Adipocyte (in vitro differentiated cells): ENCODE results near the gene OR51B2.
"Not testable (repeated sequence)": the region's sequence is repeated elsewhere in the genome, so short reads cannot be mapped to it uniquely, and the experiment has no call there.

ENCODE experiments used
- DNase-seq: peaks from one replicate; pipeline ENCODE4 v3.0.0-alpha.2; 2015; ENCODE audit warnings: low read depth
- H3K27me3 ChIP-seq: replicated peaks from 2 replicates; pipeline ENCODE4 v1.7.0; 2013; ENCODE audit warnings: mild to moderate bottlenecking, low read length, moderate library complexity; ENCODE audit not compliant: control insufficient read depth, insufficient read depth
- H3K36me3 ChIP-seq: 2 replicates; pipeline ENCODE4 v1.7.0; 2013; ENCODE audit warnings: low read length, mild to moderate bottlenecking, moderate library complexity; ENCODE audit not compliant: control insufficient read depth, insufficient read depth, severe bottlenecking
- H3K4me1 ChIP-seq: 2 replicates; pipeline ENCODE4 v1.7.0; 2013; ENCODE audit warnings: mild to moderate bottlenecking, low read length, moderate library complexity; ENCODE audit not compliant: control insufficient read depth, insufficient read depth
- H3K4me3 ChIP-seq: 2 replicates; pipeline ENCODE4 v1.7.0; 2013; ENCODE audit warnings: mild to moderate bottlenecking, low read length, moderate library complexity
- H3K9ac ChIP-seq: 2 replicates; pipeline ENCODE4 v1.7.0; 2013; ENCODE audit warnings: mild to moderate bottlenecking, low read length, moderate library complexity
- H3K9me3 ChIP-seq: 2 replicates; pipeline ENCODE4 v1.7.0; 2013; ENCODE audit warnings: mild to moderate bottlenecking, low read length, moderate library complexity; ENCODE audit not compliant: control insufficient read depth

Gene OR51B2

DNA sequence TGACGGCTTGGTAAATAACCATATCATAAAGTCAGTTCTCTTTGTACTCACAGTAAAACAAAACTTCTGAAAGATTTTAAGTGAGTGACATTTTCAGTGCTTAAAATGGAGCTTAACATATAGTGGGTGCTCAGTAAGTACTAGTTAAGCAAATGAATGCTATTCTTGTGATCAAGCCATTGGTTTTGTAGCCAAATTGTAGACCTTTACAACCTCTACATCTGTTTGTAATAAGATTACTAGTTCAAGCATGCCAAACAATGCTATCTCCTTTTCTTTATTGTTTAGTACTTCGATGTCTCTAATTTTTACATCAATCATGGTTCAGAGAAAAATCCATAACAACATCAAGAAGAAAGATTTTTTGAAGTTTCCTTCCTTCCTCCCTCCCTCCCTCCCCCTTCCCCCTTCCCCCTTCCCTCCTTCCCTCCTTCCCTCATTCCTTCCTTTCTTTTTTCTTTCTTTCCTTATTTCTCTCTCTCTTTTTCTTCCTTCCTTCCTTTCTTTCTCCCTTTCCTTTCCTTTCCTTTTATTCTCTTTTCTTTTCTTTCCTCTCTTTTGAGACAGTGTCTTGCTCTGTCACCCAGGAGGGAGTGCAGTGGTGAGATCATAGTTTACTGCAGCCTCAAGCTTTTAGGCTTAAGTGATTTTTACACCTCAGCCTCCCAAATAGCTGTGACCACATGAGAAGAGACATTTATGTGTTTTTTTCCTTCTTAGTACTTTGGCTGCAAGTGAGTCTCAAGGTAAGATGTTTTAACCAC lies 16.7 kb downstream of the OR51B2 start:
- Histone ChIP-seq H3K4me3 (no peak overlapping the region), H3K9me3 (no peaks in the 10 kb centered on the region)
- DNase-seq, result no peak

DNA sequence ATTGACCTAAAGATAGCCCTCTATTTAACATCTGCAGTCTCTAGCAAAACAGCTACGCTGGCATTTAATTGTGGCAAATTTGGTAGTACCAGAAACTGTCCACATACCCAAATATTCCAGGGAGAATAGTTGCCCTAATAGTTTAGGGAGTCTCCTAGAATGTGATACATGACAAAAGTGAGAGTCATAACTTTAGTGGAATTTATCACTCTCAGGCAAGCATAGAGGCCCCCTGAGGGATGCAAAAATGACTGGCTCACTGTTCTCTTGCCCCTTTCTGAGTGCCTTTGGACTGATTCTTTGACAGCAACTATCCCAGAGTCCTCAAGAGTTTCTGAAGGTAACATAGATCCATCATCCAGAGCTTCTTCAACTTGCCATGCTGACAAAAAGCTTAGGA lies 20.1 kb downstream of the OR51B2 start:
- peak; percentile 40 for DNase-seq
- Histone ChIP-seq H3K36me3 (no peaks in the 10 kb centered on the region), H3K9me3 (no peaks in the 10 kb centered on the region), H3K9ac (no peak overlapping the region), H3K27me3 (no peaks in the 10 kb centered on the region), H3K4me3 (no peak overlapping the region), H3K4me1 (peaks cover 8% of the 10 kb centered on the region)

More for the DNA sequence above, 16.7 kb downstream of the OR51B2 start:
- H3K4me1 ChIP-seq, result peaks cover 8% of the 10 kb centered on the region
- no peaks in the 10 kb centered on the region for H3K36me3 ChIP-seq
- no peaks in the 10 kb centered on the region for H3K27me3 ChIP-seq
- H3K9ac ChIP-seq, result no peak overlapping the region

DNA sequence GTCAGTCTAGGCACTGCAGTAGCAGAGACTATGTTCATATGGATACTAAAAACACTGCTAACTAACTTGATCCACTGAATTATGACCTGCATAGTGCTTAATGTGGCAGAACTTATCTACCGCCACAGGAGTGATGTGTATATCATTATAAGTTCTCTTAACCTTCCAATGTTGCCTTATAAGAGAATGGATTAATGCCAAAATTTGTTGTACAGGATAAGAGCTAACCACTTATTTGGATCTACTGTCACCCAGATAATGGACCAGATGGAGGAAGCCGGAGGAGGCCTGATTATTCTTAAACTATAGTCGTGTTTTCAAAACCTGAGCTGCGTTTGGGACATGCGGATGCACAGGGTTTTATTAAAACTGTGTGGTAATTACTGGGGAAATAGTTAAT lies 20.5 kb downstream of the OR51B2 start:
- Histone ChIP-seq H3K36me3 (no peaks in the 10 kb centered on the region), H3K27me3 (no peaks in the 10 kb centered on the region), H3K4me1 (peaks cover 8% of the 10 kb centered on the region), H3K9me3 (no peaks in the 10 kb centered on the region), H3K9ac (no peak overlapping the region), H3K4me3 (no peak overlapping the region)
- no peak for DNase-seq

DNA sequence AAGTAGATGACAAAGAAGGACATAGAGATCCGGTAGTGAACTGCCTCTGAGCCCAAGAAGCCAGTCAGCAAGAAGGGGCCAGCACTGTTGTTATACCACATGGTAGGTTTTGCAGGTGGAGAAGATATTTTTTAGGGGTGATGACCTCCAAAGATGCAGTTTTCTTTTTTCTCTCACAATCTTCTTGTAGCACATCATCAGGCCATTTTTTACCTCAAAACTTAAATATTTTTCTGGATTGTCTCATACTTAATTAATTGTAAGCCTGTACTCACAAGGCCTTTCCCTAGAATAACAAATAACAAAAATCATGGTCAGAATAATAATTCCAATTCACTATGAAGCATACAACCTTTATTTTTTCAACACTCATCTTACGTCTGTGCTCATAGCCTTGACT lies 22.3 kb downstream of the OR51B2 start, which contains the start of gene OR51B4:
TSS of gene OR51B4 (minus strand) at position 101 of the 400 bp plus-strand sequence. CDS start at position 101, 0 bp downstream.
- Histone ChIP-seq H3K36me3 (no peaks in the 10 kb centered on the region), H3K9me3 (no peaks in the 10 kb centered on the region)
- no peak for DNase-seq

DNA sequence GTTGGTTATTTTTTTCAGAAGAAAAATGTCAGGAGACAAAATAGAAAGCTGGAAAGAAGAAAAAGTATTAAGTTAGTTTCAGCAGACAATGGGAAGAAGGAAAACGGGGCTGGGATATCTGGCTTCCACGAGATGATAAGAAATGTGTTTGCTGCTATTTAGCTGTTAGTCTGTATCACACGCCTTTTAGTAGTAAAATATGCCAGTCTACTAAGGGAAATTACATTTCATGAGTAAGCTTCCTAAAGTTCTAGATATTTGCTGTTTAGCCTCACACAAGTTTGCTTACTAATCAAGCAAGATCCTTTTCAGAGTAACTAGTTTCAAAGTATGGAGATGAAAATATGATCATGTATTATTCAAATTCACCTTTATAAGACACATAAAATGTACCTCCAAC lies 23.8 kb downstream of the OR51B2 start:
- no peaks in the 10 kb centered on the region for H3K9me3 ChIP-seq
- no peak overlapping the region for H3K4me3 ChIP-seq
- no peaks in the 10 kb centered on the region for H3K36me3 ChIP-seq
- no peak overlapping the region for H3K9ac ChIP-seq
- DNase-seq, result peak; percentile 14
- peaks cover 10% of the 10 kb centered on the region for H3K4me1 ChIP-seq
- no peaks in the 10 kb centered on the region for H3K27me3 ChIP-seq

More for the DNA sequence above, 22.3 kb downstream of the OR51B2 start, which contains the start of gene OR51B4:
- no peak within 1 kb of the TSS for H3K9ac ChIP-seq
- H3K27me3 ChIP-seq, result no peaks in the 10 kb centered on the region
- peaks cover 13% of the 10 kb centered on the region for H3K4me1 ChIP-seq
- no peak within 1 kb of the TSS for H3K4me3 ChIP-seq

DNA sequence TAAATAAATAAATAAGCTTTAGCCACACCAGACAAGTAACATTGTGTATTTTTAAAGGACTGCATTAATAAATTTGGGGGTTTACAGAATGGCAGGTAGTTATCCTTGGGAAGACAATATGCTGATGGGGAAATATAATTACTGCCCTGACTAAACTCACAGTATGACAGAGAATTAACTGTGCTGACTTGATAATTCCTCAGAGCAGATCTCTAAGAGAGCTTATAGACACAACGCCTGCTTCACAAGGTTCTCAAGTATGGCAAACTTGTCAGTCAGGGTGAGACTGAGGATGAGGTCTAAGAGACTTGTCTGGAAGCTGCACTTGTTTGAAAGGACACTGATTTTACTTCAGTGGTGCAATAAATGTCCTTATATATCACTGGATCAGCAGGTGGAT lies 25.6 kb downstream of the OR51B2 start:
- H3K4me3 ChIP-seq, result no peak overlapping the region
- H3K4me1 ChIP-seq, result peaks cover 6% of the 10 kb centered on the region
- no peaks in the 10 kb centered on the region for H3K36me3 ChIP-seq
- H3K27me3 ChIP-seq, result no peaks in the 10 kb centered on the region
- H3K9ac ChIP-seq, result no peak overlapping the region
- no peak for DNase-seq
- no peaks in the 10 kb centered on the region for H3K9me3 ChIP-seq

DNA sequence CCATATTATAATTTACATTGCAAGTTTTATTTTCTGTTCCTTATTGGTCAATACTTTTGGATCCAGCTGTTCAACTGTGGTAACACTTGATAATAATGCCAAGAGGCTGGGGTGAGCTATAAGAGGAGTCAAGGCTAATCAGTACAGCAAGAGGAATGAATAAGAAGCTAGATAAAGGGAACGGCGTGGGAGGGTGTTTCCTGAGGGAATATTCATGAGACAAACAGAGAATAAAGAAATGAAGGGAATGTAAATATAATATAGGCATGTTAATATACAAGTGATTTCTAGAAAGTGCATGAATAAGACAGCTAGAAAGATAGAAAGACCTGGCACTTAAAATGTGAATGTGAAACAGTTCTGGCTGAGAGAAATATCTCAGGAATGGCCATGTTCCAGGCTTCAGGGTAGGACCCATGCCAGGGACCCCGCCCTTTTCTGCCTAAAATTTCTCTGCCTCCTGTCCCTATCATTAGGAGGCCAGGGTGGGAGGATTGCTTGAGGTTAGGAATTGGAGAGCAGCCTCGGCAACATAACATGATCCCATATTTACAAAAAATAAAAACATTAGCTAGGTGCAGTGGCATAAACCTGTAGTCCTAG lies 26.3 kb downstream of the OR51B2 start:
- Histone ChIP-seq H3K36me3 (no peaks in the 10 kb centered on the region), H3K4me1 (peaks cover 6% of the 10 kb centered on the region), H3K9ac (no peak overlapping the region), H3K27me3 (no peaks in the 10 kb centered on the region), H3K9me3 (no peaks in the 10 kb centered on the region), H3K4me3 (no peak overlapping the region)
- peak; percentile 18 for DNase-seq

DNA sequence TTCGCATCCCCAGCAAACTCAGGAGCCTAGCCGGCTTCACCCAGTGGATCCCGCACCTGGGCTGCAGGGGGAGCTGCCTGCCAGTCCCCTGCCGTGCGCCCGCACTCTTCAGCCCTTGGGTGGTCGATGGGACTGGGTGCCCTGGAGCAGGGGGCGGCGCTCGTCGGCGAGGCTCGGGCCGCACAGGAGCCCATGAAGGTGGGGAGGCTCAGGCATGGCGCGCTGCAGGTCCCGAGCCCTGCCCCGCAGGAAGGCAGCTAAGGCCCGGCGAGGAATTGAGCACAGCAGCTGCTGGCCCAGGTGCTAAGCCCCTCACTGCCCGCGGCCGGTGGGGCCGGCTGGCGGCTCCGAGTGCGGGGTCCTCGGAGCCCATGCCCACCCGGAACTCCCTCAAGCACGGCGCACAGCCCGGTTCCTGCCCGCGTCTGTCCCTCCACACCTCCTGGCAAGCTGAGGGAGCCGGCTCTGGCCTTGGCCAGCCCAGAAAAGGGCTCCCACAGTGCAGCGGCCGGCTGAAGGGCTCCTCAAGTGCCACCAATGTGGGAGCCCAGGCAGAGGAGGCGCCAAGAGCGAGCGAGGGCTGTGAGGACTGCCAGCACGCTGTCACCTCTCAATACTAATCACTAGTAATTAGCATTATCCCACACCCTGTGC lies 29.6 kb downstream of the OR51B2 start:
- H3K9me3 ChIP-seq, H3K36me3 ChIP-seq, DNase-seq, H3K9ac ChIP-seq, H3K4me3 ChIP-seq, H3K27me3 ChIP-seq, H3K4me1 ChIP-seq: not testable (repeated sequence)

DNA sequence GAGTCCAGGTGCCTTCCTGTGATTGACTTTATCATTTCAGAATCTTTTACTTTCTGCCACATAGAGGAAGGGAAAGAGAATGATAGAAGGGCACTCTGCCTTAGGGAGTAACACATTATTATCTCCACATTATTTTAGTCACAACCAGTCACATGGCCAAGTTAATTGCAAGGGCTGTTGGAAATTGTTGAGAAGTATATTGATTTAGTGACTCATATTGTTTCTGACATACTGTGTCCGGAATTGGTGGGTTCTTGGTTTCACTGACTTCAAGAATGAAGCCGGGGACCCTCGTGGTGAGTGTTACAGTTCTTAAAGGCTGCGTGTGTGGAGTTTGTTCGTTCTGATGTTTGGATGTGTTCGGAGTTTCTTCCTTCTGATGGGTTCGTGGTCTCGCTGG lies 31.1 kb downstream of the OR51B2 start:
- H3K9ac ChIP-seq, result no peak overlapping the region

DNA sequence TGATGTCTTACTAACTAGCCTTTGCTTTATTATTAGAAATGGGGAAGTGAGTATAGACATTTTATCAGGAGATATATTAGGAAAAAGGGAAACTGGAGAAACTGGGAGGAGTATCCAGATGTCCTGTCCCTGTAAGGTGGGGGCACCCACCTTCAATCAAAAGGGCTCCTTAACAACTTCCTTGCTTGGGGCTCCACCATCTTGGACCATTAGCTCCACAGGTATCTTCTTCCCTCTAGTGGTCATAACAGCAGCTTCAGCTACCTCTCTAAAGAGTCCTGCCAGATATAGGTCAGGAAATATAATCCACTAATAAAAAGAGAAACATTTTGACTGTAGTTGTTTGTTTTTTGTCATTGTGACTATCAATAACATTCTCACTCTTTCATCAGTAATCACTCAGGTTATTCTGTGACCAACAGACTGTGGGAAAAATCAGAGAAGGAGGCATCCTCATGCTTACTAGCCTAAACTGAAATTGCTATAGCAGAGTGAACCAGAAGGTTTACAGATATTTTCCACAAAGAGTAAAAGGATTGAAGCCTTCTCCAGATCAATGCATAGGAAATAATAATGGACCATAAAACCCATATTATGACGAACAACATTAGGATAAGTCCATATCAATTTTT lies 32.8 kb downstream of the OR51B2 start:
- H3K4me1 ChIP-seq, result peaks cover 3% of the 10 kb centered on the region
- H3K36me3 ChIP-seq, result no peaks in the 10 kb centered on the region
- H3K4me3 ChIP-seq, result no peak overlapping the region
- no peak overlapping the region for H3K9ac ChIP-seq
- H3K27me3 ChIP-seq, result no peaks in the 10 kb centered on the region
- DNase-seq, result peak; percentile 57
- H3K9me3 ChIP-seq, result no peaks in the 10 kb centered on the region

More for the DNA sequence above, 31.1 kb downstream of the OR51B2 start:
- H3K9me3 ChIP-seq, result no peaks in the 10 kb centered on the region
- DNase-seq, result no peak
- no peak overlapping the region for H3K4me3 ChIP-seq
- peaks cover 8% of the 10 kb centered on the region for H3K4me1 ChIP-seq
- no peaks in the 10 kb centered on the region for H3K36me3 ChIP-seq
- H3K27me3 ChIP-seq, result no peaks in the 10 kb centered on the region

DNA sequence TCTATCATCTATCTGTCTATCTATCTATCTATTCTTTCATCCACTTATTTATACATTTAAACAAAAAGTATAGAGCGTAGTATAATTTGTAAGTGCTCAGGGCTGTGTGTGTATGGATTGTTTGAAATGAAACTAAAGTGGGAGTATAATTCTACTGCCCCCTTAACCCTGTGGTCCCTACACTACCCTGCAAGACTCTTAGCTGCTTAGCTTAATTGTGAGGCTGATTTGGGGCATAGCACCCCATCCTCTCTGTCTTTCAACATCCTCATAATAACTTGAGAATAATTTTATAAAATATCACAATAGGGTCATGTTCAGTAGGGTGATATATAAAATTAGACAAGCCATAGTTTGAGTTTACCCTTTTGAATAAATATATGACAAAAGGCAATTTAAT lies 34.0 kb downstream of the OR51B2 start:
- DNase-seq, result no peak
- Histone ChIP-seq H3K27me3 (no peaks in the 10 kb centered on the region), H3K4me1 (peaks cover 3% of the 10 kb centered on the region), H3K9me3 (no peaks in the 10 kb centered on the region), H3K9ac (no peak overlapping the region), H3K36me3 (no peaks in the 10 kb centered on the region), H3K4me3 (no peak overlapping the region)
